Activated B cell treated with CpG ODN at 0.5 μM for 24 hours (primary cell): Measurements from ENCODE around the gene SIPA1. TPM values are rescaled to one million over a fixed set of nuclear protein-coding genes. Genes with fewer than 3 reads are reported as not detected.
A peak's percentile ranks its signal among the peaks of the same experiment; 100 is the strongest.

ENCODE experiments used
- ATAC-seq: fragments of 200-7000 bp; cut with Tn5 transposase; one replicate; pipeline ENCODE4 v1.10.0; 2021; ENCODE audit warnings: low read depth, mild to moderate bottlenecking, moderate library complexity
- CTCF ChIA-PET: fragments of 350-600 bp; sonication (Branson Sonifier 250); formaldehyde crosslinking; loops from one replicate; lab custom pipeline; 2021; ENCODE audit warnings: antibody characterized with exemption; lab: Charles Lee
- POLR2A ChIA-PET: fragments of 350-600 bp; sonication (Branson Sonifier 250); formaldehyde crosslinking; loops from one replicate; lab custom pipeline; 2021; ENCODE audit warnings: antibody characterized with exemption; lab: Charles Lee
- DNase-seq: peaks from one replicate; pipeline ENCODE4 v3.0.0; 2022
- H3K27ac Mint-ChIP-seq: one replicate; pipeline ENCODE4 v1.8.0; 2020; ENCODE audit warnings: mixed read lengths
- H3K27me3 Mint-ChIP-seq: one replicate; pipeline ENCODE4 v1.8.0; 2021; ENCODE audit warnings: mixed read lengths
- H3K36me3 Mint-ChIP-seq: one replicate; pipeline ENCODE4 v1.8.0; 2021; ENCODE audit warnings: low read depth, mixed read lengths
- H3K4me1 Mint-ChIP-seq: one replicate; pipeline ENCODE4 v1.8.0; 2021; ENCODE audit warnings: mixed read lengths
- H3K4me3 Mint-ChIP-seq: one replicate; pipeline ENCODE4 v1.8.0; 2020; ENCODE audit warnings: mild to moderate bottlenecking, mixed read lengths
- H3K9me3 Mint-ChIP-seq: one replicate; pipeline ENCODE4 v1.8.0; 2020; ENCODE audit warnings: mixed read lengths
- CTCF ChIP-seq: fragments of 200-600 bp; IDR thresholded peaks from one replicate; pipeline ENCODE4 v1.8.0; 2022; ENCODE audit warnings: antibody characterized with exemption, mild to moderate bottlenecking
- intact Hi-C: fragments of 100-400 bp; cut with micrococcal nuclease; formaldehyde crosslinking; loops from one replicate; pipeline ENCODE4 v1.15.1; 2024
- total RNA-seq: library from RNA; stranded (reverse); gene quantifications from 2 replicates; pipeline ENCODE4 v1.2.3, GENCODE V29; 2022

Gene SIPA1
- total RNA-seq, 1 donor from 2014 or later = 252 TPM

DNA sequence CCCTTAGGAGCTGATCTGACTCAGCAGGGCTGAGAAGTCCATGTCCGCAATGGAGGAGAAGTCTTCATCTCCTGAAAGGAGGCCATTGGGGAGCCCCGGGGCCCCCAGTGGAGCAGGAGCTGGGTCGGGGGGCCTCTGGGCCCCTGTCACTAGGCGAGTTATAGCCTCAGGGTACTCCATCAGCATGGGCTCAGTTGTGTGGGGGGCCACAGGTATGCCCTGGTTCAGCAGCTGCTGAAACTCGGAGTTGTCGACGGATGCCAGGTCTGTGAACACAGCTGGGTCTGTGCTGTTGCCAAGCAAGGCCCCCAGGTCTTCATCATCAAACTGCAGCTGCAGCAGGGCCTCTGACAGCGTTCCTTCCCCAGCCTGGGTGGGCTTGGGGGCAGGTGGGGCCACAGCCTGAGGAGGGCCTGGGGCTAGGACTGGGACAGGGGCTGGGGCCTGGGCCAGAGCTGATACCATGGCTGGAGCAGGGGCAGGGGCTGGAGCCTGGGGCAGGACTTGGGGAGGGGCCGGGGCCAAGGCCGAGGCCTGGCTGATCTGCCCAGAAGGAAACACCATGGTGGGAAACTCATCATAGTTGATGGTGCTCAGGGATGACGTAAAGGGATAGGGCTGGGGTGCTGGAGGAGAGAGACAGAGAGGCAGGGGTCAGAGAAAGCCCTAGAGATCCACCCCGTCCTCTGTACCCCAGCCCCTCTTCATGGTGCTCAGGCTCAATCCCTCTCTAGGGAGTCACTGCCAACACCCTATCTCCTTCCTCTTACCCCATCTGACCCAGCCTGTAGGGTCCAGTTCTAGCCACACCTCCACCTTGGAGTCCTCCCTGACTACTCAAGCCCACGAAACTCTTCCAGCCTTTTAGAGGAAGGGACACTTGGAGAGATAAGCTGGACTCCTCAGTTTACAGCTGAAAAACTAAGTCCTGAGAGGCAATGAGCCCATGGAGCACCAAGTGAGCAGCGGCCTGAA lies 16.8 kb downstream of the SIPA1 start:
- Mint-ChIP-seq H3K4me1 (peaks cover 53% of the 10 kb centered on the region), H3K4me3 (no peak overlapping the region), H3K9me3 (no peaks in the 10 kb centered on the region), H3K27ac (peak overlapping the region; percentile 95), H3K27me3 (no peaks in the 10 kb centered on the region), H3K36me3 (peaks cover 87% of the 10 kb centered on the region)
- ATAC-seq (no peak), DNase-seq (no peak)
- CTCF ChIA-PET = interaction anchor here (3.2 kb wide), 1 partner anchor 29 kb away, joined by 12 read pairs; no protein-coding TSS in a partner anchor
- POLR2A ChIA-PET = interaction anchor here (1.1 to 19.4 kb wide), 7 partner anchors 8 to 236 kb away, joined by 3 to 617 read pairs (median 8); partner anchors contain the start of genes CCDC85B, PCNX3, RELA and SIPA1
- intact Hi-C loops = no loop called here
- no peak for TF ChIP-seq CTCF

DNA sequence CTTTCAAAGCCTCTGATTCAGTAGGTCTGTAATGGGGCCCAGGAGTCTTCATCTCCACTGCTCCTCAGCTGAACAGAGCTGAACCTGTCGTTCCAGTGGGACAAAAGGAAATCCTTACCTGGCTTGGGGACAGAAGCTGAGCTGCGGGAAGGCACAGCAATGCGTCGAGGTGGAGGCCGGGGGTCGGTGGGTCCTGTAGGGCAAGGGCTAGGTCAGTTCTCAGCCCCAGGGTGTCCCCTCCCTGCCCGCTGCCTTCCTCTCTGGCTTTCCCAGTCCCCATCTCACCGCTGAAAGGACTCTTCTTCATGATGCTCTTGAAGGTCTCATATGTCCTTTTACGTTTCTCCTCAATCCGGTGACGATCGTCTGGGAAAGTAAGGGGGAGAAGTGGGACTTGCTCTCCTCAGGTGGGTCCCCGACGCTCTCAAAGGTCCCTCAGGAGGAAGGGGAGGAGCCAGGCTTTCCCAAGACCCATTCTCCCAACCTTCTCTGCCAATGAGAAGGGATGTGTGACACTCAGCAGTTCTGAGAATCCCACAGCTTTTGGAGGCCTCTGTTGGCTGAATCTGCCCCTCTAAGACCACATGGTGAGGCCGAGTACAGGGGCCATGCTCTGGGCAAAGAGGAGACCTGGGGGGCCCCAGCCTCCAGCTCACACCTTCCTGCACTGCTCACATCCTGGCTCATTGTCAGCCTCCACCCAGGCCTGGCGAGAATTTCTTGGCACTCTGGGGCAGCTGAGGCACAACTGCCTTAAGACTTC lies 17.9 kb downstream of the SIPA1 start:
- DNase-seq = no peak
- no peaks in the 10 kb centered on the region for H3K27me3 Mint-ChIP-seq
- no peak overlapping the region for H3K27ac Mint-ChIP-seq
- H3K9me3 Mint-ChIP-seq = no peaks in the 10 kb centered on the region
- no peak overlapping the region for H3K4me3 Mint-ChIP-seq
- ATAC-seq = no peak
- peaks cover 56% of the 10 kb centered on the region for H3K4me1 Mint-ChIP-seq
- ChIA-PET POLR2A (interaction anchor here (1.0 to 19.4 kb wide), 2 partner anchors 18 to 40 kb away, joined by 3 to 617 read pairs; partner anchors contain the start of genes PCNX3 and SIPA1), CTCF (interaction anchor here (0.6 to 0.8 kb wide), 2 partner anchors 203 to 691 kb away, joined by 3 read pairs; partner anchors contain the start of gene B4GAT1)
- peaks cover 88% of the 10 kb centered on the region for H3K36me3 Mint-ChIP-seq
- intact Hi-C loops = no loop called here
- TF ChIP-seq CTCF = no peak

GRCh38 chr11:65657426-65657825 lies 19.5 kb downstream of the SIPA1 start:
- H3K36me3 Mint-ChIP-seq = peaks cover 78% of the 10 kb centered on the region
- H3K27ac Mint-ChIP-seq = no peak overlapping the region
- no peaks in the 10 kb centered on the region for H3K27me3 Mint-ChIP-seq
- POLR2A ChIA-PET = interaction anchor here (19.4 kb wide), 1 partner anchor 19 kb away, joined by 617 read pairs; the partner anchor contains the start of gene SIPA1
- DNase-seq = no peak
- no peak overlapping the region for H3K4me3 Mint-ChIP-seq
- intact Hi-C loops = no loop called here
- no peaks in the 10 kb centered on the region for H3K9me3 Mint-ChIP-seq
- peaks cover 49% of the 10 kb centered on the region for H3K4me1 Mint-ChIP-seq
- no peak for TF ChIP-seq CTCF
- no peak for ATAC-seq
- CTCF ChIA-PET = interaction anchor here (1.4 kb wide), 1 partner anchor 19 kb away, joined by 3 read pairs; the partner anchor contains the start of gene SIPA1

- TF ChIP-seq CTCF = no peak
- Mint-ChIP-seq H3K4me1 (peaks cover 41% of the 10 kb centered on the region), H3K4me3 (no peak overlapping the region), H3K36me3 (peaks cover 73% of the 10 kb centered on the region), H3K27ac (no peak overlapping the region), H3K9me3 (no peaks in the 10 kb centered on the region), H3K27me3 (no peaks in the 10 kb centered on the region)
- intact Hi-C loops = no loop called here
- ATAC-seq = no peak
- ChIA-PET CTCF (no interaction called here), POLR2A (interaction anchor here (1.1 to 19.4 kb wide), 2 partner anchors 10 to 20 kb away, joined by 9 to 617 read pairs; partner anchors contain the start of gene SIPA1)
- DNase-seq = no peak
Measured at GRCh38 chr11:65658174-65659021, 20.5 kb downstream of the SIPA1 start.
